Thyroid gland (tissue), 4 donors: ENCODE results near the gene ZBTB48.

Experiments
- CTCF ChIP-seq, 6 experiments: fragments of 200-600 bp in 3 of 6; fragments of 450-650 bp in 3 of 6; sonication (generic) in 3 of 6; IDR thresholded peaks; one replicate each; pipeline ENCODE4 v1.5.1; 2016 to 2019; ENCODE audit warnings: antibody characterized with exemption in 6 of 6, mild to moderate bottlenecking in 2 of 6, inconsistent platforms in 1 of 6, moderate library complexity in 1 of 6
- POLR2A ChIP-seq, 2 donors: fragments of 450-650 bp; IDR thresholded peaks; one replicate each; pipeline ENCODE4 v1.6.1; 2017; ENCODE audit warnings: antibody characterized with exemption in 2 of 2, mild to moderate bottlenecking in 2 of 2, moderate library complexity in 1 of 2

DNA sequence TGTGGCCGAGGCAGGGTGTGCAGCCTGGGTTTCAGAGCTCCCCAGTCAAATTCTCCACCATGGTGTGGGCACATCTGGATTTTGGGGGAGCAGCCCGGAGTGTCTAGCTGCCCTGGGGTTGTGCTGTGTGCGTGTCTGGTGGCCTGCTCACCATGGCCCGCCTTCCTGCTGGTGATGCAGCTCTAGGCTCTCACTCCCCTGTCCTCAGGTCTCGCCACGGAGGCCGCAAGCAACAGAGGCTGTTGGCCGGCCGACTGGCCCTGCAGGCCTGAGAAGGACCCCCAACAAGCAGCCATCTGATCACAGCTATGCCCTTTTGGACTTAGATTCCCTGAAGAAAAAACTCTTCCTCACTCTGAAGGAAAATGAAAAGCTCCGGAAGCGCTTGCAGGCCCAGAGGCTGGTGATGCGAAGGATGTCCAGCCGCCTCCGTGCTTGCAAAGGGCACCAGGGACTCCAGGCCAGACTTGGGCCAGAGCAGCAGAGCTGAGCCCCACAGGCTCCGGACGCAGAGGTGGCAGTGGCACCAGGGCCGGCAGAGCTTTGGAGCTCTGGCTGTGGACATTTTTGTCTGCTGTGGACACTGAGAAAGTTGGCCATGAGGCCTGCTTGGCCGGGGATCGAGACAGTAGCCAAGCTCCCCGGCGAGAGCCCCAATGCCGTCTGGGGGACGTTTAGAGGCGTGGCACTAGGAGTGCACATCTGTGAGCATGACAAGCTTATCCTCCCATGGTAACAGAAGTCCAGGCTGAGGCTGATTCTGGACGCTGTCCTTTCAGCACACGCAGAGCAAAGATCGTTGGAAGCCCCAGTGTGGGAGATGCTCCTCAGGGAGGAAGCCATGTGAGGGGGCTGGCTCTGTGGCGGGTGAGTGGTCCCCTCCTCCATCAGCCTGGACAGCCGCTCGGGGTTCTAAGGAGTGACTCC lies 53.1 kb downstream of the ZBTB48 start:
- TF ChIP-seq CTCF (IDR thresholded peaks at IDR 0.05) (no peak), POLR2A (IDR thresholded peaks at IDR 0.05) (no peak)
